ENCODE measurements around the gene MUC5B.

DNA sequence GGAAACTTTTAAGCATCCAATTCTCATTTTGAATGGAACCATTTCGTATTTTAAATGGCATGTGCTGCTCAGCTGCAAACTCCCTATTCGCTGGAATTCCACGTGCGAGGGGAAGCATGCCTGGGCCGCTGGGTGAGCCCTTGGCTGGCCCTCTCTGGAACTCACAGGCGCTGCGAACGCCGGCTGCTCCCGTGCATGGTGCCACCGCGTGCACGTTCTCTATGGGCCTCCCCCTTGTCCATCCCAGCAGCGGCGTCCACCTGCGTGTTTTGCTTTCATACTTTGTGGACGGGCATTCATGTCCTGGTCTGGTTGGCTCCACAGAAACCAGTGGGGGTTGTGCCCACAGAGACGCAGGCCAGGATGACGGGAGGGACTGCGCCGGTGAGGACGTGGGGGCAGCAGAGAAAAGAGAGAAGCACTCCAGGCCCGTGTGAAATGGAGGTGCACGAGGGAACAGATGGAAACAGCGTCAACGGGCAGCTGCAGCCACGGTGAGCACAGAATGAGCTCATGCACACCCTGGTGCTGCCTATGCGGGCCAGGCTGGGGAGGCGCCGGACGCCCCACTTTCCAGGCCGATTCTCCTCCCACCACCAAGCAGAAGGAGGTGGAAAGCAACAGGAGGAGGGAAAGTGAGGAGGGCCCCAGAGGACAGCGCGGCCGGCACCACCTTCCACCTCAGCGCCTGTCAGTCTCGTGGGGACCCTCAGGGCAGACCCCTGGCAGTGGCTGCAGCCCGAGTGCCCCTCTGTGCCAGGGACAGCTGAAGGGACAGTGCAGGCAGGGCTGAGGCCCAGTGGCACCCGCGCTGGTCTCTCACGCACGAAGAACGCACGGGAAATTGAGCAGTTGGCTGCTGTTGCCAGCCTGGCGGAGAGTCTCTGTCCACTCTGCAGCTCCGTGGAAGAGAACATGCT is 57.5 kb downstream of the MUC5B start:
- TF ChIP-seq CTCF (IDR thresholded peaks at IDR 0.05) (no peak), EZH2 (IDR thresholded peaks at IDR 0.05) (no peak), EZH2phosphoT487 (IDR thresholded peaks at IDR 0.05) (no peak)

Measured in neural progenitor cell (in vitro differentiated cells).